ENCODE measurements around the gene ERC1.

Gene ERC1

DNA sequence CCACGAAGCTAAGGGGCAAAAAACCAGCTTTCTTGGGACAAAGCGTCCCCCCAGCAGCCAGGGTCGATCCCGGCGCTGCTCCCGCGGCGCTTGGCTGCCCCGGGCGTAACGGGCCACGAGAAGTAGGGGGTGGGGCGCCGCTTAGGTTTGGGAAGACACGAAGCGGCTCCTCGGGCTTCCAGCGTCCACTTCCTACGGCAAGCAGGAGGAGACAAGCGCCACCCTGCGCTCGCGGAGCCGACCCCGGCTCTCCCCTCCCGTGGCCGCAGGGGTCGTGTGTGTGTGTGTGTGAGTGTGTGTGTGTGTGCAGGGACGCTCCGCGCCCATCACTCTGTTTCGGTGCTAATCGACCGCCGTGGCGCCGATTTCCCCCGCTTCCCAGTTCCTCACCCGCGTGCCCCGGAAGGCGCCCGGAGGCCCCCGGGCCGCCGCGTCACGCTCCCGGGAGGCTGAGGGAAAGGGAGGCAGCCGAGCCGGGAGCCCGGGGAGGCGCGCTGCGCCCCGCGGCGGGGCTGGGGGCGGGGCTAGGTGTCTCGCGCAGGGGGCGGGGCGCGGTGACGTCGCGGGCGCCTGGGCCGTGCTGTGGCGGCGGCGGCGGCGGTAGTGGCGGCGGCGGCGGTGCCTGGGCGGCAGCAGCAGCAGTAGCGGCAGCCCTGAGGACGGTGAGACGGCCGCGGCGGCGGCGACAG, at the start of gene ERC1:
Gene ERC1 (plus strand): TSS at position 563 of the 689 bp plus-strand sequence. CDS start 36,681 bp downstream, outside the sequence.
- DNase-seq (ENCODE audit: low read depth in 2 of 2): peak; percentile 53 to 80

DNA sequence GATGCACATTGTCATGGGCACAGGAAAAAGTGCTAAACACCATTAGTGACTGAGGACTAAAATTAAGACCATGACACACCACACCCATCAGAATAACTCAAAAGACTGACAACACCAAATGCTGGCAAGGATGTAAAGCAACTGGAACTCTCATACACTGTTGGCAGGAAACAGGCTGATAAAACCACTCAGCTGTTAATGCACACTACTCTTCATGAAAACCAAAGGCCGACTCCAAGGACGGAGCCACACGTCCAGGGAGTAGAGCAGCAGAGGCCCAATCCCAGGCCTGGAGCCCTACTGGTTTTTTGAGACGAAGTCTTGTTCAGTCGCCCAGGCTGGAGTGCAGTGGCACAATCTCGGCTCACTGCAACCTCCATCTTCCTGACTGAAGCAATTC, 48.0 kb upstream of the ERC1 start:
- DNase-seq (ENCODE audit: low read depth in 2 of 2): no peak

DNA sequence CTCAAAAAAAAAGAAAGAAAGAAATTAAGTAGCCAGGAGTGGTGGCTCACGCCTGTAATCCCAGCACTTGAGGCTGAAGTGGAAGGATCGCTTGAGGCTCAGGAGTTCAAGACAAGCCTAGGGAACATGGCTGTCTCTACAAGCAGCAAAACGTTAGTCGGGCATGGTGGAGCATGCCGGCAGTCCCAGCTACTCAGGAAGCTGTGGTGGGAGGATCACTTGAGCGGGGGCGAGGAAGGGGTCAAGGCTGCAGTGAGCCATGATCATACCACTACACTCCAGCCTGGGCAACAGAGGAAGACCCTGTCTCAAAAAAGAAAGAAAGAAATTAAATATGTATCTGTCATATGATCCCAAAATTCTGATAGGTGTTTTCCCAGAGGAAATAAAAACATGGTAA, 46.8 kb upstream of the ERC1 start:
- DNase-seq (ENCODE audit: low read depth in 2 of 2): no peak

DNA sequence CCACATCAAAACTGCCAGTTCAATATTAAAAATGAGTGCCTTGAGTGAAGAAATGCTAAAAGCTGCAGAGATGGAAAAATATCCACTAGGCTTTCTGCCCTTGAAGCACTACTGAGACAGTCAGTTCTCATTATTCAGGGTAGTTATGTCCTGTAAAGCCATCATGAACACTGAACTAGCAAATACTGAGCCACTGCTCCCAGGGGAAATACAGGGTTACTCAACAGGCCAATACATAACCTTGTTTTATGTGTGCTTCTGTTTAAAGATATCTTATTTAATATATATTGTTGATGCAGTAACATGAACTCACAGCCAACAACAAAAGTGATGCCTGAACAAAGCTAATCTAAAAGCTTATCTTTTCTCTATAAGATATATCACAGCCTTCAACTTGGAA, 44.8 kb upstream of the ERC1 start:
- DNase-seq (ENCODE audit: low read depth in 2 of 2): no peak

DNA sequence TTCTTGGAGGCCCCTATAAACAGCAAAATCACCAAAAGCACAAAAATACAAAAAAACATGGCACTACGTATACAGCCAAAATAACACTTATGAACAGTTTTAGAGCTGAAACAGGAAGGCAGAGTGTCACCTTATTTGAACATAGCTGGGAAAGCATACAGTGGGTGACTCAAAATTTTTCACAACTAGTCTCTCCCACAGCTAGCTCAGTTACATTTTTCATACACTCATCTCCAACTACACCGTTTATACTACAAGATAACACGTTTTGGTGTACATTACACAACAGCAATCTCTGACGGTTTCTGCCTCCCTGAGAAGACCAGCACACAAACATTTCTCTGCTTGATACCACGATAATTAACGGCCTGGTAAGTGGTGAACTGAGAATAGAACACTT, 44.4 kb upstream of the ERC1 start:
- no peak for DNase-seq (ENCODE audit: low read depth in 2 of 2)

DNA sequence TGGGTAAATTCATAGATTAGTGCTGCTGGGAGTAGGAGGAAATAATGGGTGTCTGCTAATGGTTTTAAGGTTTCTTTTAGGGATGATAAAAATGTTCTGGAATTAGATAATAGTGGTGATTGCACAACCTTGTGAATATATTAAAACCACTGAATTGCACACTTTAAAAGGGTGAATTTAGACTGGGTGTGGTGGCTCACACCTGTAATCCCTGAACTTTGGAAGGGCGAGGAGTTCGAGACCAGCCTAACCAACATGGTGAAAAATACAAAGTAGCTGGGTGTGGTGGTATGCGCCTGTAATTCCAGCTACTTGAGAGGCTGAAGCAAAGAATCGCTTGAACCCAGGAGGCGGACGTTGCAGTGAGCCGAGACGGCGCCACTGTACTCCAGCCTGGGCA, 42.8 kb upstream of the ERC1 start:
- no peak for DNase-seq (ENCODE audit: low read depth in 2 of 2)

DNA sequence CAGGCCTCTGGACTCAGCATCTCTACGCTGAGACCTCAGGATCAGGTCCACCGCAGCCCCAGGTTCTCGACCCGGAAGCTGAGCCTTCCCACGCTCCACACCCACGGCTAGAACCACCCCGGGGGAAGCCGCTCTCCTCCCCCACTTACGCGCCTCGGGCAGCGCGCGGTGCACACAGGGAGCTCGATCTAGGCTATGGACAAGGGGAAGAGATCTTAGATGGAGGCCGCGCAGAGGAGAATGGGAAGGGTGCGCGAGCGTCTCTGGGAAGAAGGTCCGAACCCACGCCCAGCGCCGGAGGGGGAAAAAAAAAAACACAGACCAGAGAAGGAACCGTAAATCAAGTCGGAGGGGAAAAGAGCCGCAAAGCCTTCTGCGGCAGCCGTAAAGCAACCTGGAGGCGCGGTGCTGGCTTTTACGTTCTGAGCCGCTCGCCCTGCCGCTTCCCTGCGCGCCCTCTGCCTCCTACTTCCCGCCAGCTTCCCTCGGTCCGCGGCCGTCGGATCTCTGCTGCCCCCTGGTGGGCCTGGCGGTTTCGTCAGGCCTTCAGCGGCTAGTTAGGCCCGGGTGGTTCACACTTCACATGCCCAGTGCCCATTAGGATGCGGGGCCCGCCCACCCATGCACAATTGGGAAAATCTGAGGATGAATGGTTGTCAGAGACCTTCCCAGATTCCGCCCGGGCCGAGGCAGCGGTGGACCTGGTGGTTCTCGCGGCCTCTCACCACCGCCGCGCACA, 41.4 kb upstream of the ERC1 start, which contains the start of gene RAD52:
Gene RAD52 (minus strand): TSS at position 242 of the 739 bp plus-strand sequence. CDS start 16,636 bp downstream, outside the sequence.
- peak; percentile 92 to 95 for DNase-seq (ENCODE audit: low read depth in 2 of 2)

DNA sequence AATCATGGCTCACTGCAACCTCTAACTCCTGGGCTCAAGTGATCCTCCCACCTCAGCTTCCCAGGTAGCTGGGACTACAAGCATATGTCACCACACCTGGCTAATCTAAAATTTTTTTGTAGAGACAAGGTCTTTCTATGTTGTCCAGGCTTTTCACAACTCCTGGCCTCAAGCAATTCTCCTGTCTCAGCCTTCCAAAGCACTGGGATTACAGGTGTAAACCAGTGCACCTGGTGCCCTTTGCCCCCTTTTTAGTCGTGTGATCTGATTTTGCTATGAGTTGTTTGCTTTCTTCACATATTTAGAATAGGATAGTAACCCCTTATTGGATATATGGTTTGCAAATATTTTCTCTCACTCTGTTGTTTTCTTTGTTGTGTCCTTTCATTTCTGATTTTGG, 39.8 kb upstream of the ERC1 start:
- DNase-seq (ENCODE audit: low read depth in 2 of 2): no peak

DNA sequence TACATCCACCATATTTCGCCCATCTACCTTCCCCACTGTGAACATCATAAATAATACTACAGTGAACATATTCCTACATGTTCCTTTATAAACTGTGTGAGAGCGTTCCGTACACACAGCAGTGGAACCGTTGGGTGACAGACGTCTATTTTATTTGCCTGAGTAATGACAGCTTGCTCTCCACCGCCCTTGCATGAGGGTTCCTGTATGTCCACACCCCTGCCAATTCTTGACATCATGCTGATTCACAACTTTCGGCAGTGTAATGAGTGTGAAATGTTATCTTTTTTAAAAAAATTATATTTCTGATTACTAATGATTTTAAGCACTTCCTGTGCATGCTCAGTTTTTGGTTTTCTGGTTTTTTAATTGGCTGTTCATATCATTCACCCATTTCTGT, 37.2 kb upstream of the ERC1 start:
- DNase-seq (ENCODE audit: low read depth in 2 of 2): no peak

DNA sequence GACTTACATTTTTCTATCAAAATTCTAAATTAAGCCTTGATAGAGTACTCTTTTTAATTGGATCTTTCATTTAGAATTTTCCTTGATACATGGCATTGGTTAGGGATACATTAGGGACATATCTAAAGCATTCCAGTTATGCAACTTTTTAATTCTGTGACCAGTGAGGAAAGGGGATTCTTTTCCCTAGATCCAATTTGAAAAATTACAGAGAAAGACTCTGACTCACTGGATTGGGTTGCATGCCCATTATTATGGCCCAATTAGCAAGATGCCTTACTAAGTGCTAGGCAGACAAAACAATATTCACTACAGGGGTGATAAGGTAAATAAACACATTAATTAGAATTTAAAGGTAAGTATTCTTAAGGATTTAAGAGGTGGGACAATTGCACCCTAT, 36.3 kb upstream of the ERC1 start:
- DNase-seq (ENCODE audit: low read depth in 2 of 2): no peak

DNA sequence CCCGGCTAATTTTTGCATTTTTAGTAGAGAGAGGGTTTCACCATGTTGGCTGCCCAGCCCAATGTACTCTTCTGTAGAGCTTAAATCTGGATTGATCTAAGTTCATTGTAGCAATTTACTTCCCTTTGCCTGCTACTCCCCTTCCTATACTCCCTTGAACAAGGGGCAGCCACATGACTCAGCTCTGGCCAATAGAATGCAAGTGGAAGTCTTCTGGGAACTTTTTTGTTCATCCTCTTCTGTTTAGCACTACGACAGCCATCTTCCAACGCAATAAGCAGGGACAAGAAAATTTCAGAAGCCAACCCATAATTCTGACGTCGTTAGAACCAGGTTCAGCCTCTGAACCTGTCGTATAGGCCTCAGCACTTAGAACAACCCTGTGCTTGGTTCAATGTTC, 35.1 kb upstream of the ERC1 start:
- DNase-seq (ENCODE audit: low read depth in 2 of 2): no peak

DNA sequence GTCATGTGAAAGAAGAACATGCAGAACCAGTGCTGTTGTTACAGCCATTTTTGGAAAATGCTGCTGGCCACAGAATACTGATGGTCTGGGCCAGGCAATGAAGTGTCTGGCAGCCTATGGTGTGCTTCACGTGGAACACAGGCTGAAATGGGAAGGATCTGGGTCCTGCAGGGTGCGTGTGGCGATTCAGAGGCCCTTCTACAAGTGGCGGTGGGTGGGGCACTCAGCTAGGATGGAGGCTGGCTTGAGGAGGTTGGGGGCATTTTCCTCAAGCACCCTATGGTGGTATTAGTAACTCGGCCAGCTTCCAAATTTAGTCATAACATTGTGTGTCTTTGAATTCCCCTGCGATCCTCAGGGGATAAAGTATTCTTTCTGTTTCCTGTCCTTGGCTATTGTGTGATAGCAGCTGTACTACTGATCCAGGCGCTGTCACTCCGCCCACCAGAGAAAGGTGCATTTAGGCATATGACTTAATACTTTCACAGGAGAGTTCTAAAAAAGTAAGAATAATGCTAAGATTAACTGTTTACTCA, 32.4 kb upstream of the ERC1 start:
- no peak for DNase-seq (ENCODE audit: low read depth in 2 of 2)

DNA sequence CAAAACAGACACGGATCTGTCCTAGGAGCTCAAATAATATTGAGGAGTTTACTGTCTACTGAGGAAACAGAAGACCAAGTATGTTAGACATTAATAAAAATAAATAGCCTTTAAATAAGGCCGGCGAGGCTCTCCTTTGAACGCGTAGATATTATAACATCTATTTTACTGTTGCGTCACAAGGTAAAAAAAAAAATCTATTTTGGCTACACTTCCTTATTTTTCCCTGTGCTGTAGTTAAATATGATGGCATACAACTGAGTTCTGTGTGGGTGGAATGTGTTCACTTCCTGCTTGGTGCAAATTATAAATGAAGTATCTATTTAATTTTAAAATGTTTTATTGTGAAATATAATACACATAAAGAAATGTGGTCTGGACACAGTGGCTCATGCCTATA, 24.3 kb upstream of the ERC1 start:
- no peak for DNase-seq (ENCODE audit: low read depth in 2 of 2)

DNA sequence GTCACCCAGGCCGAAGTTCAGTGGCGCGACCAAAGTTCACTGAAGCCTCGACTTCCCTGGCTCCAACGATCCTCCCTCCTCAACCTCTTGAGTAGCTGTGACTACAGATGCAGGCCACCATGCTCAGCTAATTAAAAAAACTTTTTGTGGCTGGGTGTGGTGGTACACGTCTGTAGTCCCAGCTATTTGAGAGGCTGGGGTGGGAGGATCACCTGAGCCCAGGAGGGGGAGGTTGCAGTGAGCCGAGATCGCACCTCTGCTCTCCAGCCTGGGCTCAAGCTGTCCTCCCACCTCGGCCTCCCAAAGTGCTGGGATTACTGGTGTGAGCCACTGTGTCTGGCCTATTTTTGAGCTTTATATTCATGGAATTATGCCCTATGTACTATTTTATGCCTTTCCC, 23.4 kb upstream of the ERC1 start:
- no peak for DNase-seq (ENCODE audit: low read depth in 2 of 2)

DNA sequence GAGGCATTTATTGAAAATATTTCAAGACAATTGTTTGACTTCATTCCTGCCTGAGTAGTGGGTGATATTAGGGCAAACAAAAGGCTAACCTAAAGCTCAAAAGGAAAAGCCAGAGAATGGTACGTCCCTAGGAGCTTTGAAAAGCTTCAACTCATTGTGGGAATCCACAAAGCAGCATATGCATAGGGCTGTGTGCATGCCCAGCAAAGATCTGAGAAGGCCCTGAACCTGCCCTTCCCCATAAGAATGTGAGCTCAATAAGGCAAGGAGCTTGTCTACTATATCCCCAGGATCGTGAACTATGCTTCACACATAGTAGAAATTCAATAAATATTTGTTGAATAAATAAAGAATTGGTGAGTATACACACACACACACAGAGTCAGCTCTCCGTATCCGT, 22.5 kb upstream of the ERC1 start:
- no peak for DNase-seq (ENCODE audit: low read depth in 2 of 2)

DNA sequence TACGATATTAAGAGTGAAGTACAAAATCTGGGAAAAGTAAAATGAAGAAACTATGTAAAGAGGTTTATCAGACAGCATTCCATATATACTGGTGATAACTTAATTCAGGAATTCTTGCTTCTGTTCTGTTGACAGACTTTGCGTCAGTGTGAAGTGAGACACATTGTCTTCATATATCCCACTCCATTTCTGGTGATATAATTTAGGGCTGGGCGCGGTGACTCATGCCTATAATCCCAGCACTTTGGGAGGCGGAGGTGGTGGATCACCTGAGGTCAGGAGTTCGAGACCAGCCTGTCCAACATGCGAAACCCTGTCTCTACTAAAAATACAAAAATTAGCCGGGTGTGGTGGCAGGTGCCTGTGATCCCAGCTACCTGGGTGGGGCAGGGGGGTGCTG, 21.2 kb upstream of the ERC1 start:
- DNase-seq (ENCODE audit: low read depth in 2 of 2): no peak

DNA sequence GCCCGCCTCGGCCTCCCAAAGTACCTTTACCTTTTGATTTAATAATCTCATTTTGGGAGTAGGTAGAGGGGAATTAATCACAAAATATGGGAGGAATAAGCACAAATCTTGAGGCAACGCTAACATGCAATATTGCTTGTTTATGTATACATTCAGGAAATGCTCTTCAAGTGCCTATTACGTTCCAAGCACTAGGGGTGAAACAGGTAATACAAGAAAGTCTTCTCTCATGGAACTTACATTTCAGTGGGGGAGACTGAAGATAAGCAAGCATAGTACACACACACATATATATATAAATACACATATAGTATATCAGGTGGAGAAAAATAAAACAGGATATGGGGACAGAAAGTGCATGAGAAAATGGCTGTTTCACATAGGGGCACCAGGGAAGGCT, 19.0 kb upstream of the ERC1 start:
- no peak for DNase-seq (ENCODE audit: low read depth in 2 of 2)

DNA sequence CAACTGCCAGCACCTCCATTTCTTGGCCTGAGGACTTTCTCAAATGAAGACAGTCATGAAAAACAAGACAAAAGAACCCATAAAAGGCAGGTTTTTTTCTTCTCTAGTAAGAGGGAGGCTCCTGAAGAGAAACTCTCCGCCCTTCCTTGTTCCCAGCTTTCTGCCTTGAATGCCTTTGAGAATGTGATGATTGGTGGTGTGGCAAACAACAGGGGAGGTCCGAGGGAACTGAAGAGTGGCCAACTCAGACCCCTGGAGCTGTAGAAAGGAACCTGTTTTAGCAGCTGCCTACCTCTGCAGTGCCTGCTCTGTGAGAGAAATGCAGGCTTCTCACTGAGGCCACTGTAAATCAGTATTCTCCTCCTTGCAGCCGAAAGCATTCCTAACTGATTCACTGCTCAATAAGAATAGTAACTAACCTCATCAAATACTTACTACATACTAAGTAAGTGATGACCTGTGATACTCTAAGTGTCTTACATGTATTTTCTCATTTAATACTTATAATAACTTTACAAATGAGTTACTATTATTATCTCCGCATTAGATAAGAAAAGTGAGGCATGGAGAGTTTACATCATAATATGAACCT, 16.7 kb upstream of the ERC1 start:
- DNase-seq (ENCODE audit: low read depth in 2 of 2): no peak

DNA sequence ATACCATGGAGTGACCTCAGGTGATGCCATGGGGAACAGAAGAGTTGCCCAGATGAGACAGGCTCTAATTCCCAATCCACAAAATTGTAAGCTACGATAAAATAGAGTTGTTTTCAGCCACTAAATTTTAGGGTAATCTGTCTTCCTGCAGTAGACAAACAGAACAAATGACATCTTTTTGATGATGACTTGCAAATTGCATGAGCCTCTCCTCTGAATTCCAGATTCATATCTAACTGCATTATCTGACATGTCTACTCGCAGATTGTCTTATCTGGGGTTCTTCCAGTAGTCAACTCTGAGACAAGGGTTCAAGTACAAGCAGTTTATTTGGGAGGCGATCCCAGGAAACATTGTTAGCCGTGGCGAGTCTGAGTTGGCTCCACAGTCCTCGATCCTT, 14.4 kb upstream of the ERC1 start:
- no peak for DNase-seq (ENCODE audit: low read depth in 2 of 2)

DNA sequence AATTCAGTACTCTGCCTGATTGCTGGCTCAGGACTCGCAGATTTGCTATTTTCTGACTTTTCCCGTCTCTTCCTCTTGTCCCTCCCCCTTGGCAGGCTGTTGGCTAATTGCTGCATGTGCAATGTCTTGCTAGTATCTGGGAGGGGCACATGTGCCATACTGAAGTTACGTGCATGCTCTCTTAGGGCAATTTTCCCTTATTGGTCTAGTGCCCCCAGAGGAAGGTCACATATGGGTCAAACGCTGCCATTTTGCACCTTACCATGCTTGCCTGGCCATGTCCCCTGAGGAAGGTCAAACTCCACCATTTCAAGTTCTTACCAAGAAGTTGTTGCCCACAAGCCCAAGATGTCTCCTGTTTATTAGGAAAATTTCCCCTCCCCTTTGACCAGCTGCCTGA, 13.9 kb upstream of the ERC1 start:
- no peak for DNase-seq (ENCODE audit: low read depth in 2 of 2)

DNA sequence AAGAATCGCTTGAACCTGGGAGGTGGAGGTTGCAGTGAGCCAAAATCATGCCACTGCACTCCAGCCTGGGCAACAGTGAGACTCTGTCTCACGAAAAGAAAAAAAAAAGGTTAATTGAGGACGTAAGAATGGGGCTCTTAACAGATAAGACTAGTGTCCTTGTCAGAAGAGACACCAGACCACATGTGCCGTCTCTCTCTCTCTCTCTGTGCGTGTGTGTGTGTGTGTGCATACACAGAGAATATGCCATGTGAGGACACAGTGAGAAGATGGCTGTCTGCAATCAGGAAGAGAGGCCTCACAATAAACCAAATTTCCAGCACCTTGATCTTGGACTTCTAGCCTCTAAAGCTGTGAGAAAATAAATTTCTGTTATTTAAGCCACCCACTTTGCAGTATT, 11.7 kb upstream of the ERC1 start:
- DNase-seq (ENCODE audit: low read depth in 2 of 2): no peak

DNA sequence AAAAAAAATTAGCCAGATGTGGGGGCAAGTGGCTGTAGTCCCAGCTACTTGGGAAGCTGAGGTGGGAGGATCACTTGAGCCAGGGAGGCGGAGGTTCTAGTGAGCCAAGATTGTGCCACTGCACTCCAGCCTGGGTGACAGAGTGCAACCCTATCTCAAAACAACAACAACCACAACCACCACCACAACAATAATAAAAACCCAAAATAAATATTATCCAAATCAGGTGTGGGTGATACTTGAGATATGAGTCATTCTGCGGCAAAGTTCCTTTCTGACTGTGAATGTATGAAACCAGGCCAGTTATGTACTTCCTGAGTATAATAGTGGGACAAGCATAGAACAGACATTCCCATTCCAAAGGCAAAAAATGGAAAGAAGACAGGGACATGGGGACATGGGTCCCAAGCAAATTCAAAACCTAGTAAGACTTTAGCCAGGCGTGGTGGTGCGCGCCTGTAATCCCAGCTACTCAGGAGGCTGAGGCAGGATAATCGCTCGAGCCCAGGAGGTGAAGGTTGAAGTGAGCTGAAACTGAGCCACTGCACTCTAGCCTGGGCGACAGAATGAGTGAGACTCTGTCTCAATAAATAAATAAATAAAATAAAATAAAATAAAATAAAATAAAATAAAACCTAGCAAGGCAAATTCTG, 9.7 kb upstream of the ERC1 start:
- DNase-seq (ENCODE audit: low read depth in 2 of 2): no peak

Measured in stimulated activated CD8-positive, alpha-beta memory T cell treated with anti-CD3 and anti-CD28 coated beads, Interleukin-7, amount 100 ng/mL, for 4 hours (primary cell).